Activated naive CD4-positive, alpha-beta T cell treated with Interleukin-2 at 50 U/mL for 16 hours (primary cell): ENCODE results near the gene CMA1.
"Not testable (repeated sequence)": the region's sequence is repeated elsewhere in the genome, so short reads cannot be mapped to it uniquely, and the experiment has no call there.

Experiments used
- DNase-seq: peaks from one replicate; pipeline ENCODE4 v3.0.0-alpha.2; 2020

CMA1 gene, protein sequence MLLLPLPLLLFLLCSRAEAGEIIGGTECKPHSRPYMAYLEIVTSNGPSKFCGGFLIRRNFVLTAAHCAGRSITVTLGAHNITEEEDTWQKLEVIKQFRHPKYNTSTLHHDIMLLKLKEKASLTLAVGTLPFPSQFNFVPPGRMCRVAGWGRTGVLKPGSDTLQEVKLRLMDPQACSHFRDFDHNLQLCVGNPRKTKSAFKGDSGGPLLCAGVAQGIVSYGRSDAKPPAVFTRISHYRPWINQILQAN

DNA sequence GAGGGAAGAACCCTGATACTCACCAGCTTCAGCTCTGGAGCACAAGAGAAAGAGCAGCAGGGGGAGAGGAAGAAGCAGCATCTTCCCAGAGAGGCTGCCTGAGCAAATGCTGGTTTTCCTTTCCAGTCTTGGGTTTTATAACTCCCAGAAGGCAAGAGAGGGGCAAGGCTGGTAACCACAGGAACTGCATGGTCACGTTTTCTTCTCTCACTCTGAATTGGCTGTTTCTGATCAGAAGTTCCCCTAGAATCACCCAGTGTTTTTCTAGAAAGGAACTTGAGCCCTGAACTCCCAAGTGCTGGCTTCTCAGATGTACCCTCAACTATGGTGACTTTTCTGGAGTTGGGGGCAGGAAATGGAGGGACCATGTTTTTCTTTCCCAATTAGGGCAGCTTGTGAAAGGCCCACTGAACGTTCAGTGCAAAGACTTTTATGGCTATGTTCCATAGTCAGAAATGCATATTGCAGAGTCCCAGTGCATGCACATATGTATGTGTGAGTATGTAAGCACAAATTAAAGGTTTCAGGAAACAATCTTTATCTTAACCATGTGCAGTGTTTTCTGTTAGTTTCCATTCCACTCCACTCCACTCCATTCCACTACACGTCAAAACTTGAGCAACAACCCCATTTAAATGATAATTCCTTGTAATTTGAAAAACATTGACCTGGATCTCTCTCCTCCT is at the start of gene CMA1:
TSS of gene CMA1 (minus strand) at position 111 of the 686 bp plus-strand sequence. CDS start at position 81, 30 bp downstream.
- no peak for DNase-seq

DNA sequence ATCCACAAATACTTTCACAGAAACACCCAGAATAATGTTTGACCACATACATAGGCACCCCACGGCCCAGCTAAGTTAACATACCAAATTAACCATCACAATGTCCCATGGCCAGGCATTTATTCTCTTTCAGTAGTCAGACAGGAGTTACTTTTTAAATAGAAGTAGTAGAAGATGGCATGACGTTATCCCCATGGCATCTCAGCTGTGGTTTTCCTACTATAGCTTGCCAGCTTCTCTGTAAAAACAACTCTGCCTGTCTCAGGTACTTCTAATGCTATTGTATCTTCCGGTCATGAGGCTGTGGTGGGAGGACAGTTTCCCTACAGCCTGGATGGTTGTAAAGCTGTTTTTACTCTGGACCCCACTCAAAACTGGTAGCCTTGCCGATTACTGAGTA is 48.7 kb upstream of the CMA1 start:
- no peak for DNase-seq

DNA sequence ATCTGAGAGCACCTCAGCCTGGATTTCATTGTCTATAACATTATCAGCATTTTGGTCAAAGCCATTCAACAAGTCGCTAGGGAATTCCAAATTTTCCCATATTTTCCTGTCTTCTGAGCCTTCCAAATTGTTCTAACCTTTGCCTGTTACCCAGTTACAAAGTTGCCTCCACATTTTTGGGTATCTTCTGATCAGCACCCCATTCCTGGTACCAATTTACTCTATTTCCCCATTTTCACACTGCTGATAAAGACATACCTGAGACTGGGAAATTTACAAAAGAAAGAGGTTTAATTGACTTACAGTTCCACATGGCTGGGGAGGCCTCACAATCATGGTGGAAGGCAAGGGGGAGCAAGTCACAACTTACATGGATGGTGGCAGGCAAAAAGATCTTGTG is 41.0 kb upstream of the CMA1 start:
- not testable (repeated sequence) for DNase-seq

DNA sequence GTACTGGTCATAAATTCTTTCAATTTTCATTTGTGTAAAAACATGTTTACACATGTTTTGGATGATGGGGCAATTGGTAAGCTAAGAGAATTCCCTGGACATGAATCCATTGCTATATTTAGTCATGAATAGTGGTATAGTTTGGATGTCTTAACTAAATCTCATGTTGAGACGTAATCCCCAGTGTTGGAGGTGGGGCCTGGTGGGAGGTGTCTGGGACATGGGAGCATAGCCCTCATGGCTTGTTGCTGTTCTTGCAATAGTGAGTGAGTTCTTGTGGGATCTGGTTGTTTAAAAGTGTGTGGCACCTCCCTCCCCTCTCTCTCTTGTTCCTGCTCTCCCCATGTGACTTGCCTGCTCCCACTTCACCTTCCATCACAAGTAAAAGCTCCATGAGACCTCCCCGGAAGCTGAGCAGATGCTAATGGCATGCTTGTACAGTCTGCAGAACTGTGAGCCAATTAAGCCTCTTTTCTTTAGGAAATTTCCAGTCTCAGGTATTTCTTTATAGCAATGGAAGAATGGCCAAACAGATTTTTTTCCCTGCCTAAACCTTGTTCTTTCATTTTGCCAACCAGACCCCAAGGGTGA is 34.4 kb upstream of the CMA1 start:
- DNase-seq = no peak

DNA sequence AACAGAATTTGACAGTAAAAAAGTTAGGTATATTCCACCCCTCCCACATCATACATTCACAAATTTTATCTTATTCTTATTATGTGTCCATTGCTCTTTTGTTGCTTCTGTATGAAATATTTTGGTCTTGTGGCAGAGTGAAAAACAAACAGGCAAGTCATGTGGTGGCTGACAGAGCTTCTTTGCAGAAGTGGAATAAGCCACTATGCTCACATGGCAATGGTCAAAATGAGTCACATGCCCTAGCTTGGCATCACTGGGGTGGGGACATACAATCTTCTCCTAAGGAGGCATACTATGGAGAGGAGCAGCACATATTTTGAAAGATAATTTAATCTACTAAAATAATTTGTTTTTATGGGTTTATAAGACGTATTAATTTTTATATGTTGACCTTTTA is 27.7 kb upstream of the CMA1 start:
- DNase-seq = no peak

DNA sequence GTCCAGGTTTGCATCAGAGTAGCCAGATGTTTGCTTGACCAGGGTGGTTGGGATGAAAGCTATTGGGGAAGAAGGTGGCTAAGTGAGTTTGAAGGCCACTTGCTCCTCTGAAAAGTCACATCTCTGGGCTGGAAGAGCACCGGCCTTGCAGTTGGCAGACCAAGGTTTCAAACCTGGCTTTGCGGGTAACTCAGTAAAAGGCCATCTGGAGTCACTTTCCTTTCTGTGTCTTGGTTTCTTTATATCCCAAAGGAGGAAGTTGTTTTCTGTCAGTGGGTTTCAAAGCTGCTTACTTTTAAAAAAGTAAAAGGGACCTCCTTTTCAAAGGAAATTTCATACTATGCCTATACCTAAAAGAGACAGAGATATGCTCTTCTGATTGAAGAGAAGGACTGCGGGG is 26.2 kb upstream of the CMA1 start:
- DNase-seq = no peak

DNA sequence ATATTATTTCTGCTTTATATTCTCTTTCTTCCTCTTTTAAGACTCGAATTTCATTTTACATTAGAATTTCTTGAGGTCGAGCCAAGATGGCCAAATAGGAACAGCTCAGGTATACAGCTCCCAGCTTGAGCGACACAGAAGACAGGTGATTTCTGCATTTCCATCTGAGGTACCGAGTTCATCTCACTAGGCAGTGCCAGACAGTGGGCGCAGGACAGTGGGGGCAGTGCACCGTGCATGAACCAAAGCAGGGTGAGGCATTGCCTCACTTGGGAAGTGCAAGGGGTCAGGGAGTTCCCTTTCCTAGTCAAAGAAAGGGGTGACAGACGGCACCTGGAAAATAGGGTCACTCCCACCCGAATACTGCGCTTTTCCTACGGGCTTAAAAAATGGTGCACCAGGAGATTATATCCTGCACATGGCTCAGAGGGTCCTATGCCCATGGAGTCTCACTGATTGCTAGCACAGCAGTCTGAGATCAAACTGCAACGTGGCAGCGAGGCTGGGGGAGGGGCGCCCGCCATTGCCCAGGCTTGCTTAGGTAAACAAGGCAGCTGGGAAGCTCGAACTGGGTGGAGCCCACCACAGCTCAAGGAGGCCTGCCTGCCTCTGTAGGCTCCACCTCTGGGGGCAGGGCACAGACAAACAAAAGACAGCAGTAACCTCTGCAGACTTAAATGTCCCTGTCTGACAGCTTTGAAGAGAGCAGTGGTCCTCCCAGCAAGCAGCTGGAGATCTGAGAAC is 18.0 kb upstream of the CMA1 start:
- not testable (repeated sequence) for DNase-seq

DNA sequence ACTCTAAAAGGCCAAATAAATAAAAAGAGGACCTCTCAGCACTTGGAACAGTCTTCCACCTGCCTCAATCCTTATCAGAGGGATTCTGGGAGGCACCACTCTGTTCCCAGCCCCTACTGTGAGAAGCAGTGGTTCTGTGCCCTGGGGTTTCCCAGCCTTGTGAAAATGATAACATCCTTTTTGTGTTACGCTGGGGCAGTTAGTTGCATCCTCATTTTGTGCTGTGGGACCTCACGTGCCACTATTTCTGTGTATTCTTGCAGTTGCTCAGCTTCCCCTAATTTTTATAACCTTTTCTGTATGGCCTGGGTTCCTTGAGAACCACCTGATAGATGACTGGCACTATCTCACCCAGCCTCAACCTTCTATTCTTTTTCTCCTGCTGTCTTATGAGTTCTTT is 10.8 kb upstream of the CMA1 start:
- no peak for DNase-seq

DNA sequence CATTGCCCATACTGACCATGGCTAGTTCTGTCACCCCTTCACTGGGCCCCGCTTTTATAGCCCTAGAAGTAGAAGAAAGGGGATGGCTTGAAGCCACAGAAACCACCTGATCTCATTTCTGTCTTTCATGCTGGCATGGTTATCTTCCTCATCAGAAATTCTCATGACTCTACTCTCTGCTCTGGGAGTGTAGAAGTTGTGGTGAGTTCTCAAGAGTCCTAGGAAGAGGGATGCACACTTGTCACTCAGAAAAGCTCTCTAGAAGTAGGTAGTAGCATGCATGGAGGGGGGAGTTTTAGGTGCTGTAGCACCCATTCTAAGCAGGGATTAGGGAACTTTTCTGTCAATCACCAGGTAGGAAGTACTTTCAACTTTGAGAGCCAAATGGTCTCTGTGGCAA is 6.1 kb upstream of the CMA1 start:
- DNase-seq = no peak

DNA sequence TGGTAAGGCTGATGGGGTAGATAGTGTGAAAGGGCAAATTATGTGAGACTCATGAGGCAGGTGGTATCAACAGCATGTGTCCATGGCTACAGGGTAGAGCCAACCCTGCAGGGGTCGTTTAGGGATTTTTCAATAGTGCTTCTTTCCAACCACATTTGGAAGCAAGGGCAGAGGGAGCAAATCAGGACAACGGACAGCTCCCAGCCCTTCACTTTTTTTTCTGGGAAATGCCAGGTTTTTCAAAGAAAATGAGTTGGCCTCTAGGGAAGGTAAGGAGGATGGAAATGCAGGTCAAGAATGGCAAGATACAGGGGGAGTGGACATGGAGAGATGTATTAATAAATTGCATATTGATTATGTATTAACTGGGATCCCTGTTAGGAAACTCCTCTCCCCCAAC is 4.9 kb upstream of the CMA1 start:
- no peak for DNase-seq

DNA sequence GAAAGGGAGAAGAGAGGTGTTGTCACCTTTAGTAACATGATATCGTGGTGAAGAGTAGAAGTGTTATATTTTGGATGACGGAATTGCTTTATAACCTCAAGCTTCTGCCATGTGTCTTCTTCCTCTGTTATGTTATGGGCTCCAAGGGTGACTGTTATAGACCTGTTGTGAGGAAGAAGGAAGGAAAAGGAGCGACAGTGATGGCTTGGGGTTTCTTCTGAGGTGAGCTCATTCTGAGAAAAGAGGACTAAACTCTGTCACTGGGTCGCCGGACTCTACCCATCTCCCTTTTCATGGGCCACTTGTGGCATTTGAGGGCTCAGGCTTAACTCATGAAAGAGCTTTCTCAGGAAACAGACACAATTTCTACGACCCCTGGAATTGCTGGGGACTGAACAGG is 1.6 kb downstream of the CMA1 start:
- DNase-seq = no peak

DNA sequence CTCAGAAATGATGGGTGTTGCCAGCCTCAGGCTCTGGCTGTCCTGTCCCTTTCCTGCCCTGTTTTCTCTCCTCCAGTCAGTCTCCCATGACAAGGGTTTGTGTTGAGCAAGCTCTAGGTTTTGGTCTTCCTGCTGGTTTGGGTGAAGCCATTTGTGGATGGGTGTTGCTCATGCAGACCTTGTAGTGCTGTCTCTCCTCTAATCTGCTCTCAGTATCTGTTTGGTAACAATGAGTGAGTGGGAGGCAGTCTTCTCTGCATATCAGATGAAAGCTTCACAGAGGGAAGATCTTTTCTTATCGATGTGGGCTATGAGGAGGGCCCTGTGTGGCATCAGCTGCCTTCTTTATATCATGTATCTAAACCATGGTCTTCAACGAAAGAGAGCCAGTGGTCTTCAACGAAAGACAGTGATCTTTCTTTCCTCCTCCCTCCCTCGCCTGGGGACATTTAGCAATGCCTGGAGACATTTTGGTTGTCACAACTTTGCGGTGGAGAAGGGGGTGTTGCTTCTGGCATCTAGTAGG is 3.6 kb downstream of the CMA1 start:
- no peak for DNase-seq

DNA sequence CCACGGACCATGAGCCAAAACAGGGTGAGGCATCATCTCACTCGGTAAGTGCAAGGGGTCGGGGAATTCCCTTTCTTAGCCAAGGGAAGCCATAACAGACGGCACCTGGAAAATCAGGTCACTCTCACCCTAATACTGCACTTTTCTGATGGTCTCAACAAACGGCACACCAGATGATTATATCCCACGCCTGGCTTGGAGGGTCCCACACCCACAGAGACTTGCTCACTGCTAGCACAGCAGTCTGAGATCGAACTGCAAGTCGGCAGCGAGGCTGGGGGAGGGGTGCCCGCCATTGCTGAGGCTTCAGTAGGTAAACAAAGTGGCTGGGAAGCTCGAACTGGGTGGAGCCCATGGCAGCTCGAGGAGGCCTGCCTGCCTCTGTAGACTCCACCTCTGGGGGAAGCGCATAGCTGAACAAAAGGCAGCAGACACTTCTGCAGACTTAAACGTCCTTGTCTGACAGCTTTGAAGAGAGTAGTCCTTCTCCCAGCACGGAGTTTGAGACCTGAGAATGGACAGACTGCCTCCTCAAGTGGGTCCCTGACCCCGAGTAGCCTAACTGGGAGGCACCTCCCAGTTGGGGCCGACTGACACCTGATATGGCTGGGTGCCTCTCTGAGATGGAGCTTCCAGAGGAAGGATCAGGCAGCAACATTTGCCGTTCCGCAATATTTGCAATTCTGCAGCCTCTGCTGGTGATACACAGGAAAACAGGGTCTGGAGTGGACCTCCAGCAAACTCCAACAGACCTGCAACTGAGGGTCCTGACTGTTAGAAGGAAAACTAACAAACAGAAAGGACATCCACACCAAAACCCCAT is 16.3 kb downstream of the CMA1 start:
- not testable (repeated sequence) for DNase-seq

DNA sequence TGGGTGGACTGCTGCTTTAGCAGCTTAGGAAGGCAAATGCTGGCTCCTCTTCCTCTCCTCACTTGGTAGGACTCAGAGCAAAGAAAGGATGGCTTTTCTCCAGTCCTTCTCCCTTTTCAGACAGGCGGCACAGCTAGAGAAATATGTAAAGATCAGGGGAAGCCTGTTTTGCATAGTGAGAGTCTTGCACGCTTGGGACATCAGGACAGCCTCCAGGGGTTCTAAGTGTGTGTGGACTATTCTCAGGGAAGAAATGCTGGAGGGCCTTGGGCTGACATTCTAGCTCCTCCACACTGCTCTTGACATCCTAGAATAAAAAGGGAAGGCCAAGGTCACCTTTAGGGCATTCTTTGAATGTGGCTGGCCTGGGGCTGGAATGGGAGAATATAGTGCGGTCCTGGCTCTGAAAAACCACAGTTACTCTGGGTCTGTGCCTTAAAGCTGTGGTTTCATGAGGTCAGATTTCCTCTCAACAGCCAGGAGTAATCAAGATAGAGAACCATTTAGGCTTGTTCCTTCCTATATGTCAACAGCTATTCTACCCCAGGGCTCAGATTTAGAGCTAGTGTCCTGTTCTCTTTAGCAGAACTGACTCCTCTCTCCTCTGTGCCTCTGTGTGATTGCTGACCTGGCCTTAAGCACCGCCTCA is 24.3 kb downstream of the CMA1 start:
- DNase-seq = no peak

DNA sequence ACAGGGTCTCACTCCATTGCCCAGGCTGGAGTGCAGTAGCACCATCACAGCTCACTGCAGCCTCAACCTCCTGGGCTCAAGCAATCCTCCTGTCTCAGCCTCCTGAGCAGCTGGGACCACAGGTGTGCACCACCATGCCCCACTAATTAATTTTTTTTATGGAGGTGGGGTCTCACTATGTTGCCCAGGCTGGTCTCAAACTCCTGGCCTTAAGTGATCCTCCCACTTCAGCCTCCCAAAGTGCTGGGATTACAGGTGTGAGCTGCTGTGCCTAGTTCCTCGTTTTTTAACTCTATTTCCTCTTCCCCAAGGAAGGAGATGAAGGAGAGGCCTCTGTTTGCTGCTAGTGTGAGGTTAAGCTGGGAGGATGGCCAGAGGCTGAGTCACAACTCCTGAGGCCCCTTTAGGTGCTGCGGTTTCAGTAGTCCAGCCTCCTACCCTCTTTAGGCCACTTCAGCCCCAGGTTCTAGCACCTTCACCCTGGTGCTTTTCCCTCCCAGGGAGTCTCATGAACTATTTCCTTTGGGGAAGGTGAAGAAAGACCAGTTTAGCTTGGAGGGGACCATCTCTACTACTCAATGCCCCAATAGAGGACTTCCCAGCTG is 25.3 kb downstream of the CMA1 start:
- not testable (repeated sequence) for DNase-seq

DNA sequence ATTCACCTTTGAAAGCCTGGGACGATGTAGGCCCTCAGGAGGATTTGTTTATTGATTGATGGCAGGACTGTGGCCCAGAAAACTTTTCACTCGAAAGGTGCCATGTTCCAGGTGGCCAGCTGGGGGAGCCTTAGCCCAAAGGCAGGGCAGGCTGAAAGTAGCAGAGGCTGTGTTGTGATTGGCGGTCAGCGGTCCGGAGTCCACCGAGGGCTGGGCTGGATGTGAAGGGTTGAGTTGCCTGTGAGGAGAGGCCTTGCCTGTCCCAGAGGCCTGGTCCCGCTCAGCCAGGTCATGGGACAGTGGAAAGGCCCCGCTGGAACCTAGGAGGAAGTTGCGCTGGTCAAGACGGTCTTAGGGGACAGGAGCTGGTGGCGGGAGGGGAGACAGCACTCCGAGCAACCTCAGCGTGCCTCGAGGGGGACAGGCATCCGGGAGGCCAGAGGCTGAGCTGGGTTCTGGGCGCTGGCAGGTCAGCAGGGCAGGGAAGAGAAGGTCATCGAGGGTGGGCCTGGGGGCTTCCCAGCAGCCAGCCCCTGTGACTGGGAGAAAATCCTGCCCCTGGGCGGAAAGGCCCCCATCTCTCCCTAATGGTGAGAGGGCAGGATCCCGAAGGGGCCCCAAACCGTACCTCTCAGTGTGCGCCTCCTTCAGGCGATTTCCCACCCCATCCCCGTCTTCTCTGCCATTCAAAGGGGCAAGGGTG is 26.3 kb downstream of the CMA1 start:
- DNase-seq = peak; percentile 51

DNA sequence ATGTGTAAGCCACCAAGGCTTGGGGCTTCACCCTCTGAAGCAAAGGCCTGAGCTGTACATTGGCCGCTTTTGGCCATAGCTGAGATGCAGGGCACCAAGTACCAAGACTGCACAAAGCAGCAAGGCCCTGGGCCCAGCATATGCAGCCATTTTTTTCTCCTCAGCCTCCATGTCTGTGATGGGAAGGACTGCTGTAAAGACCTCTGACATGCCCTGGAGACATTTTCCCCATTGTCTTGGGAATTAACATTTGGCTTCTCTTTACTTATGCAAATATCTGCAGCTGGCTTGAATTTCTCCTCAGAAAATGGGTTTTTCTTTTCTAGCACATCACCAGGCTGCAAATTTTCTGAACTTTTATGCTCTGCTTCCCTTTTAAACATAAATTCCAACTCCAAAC is 28.1 kb downstream of the CMA1 start:
- not testable (repeated sequence) for DNase-seq

DNA sequence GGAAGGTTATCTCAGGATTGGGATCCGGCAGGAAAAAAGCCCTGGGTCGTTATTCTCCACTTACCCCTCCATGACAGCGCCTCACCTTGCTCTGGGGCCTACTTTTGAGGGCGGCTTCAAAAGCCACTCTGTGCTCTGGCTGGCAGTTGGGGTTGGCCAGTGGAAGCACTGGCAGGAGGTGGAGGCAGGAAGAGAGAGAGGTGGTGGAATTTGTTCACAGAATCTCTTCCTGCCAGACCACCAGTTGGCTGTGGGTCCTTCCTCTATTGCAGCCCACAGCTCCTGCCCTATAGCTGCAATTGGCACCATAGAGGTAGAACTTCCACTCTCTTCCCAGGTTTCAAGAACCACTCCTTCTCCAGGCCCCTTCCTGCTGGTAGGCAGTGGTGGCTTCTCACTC is 32.8 kb downstream of the CMA1 start:
- no peak for DNase-seq

DNA sequence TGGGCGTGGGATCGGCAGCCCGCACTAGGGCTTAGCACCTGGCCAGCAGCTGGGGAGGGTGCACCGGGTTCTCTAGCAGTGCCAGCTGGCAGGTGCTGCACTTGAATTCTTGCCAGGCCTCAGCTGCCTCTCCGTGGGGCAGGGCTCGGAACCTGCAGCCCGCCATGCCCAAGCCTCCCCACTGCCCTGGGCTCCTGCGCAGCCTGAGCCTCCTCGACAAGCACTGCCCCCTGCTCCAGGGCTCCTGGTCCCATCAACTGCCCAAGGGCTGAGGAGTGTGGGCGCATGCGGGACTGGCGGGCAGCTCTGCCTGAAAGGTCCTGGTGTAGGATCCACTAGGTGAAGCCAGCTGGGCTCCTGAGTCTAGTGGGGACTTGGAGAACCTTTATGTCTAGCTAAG is 34.9 kb downstream of the CMA1 start:
- no peak for DNase-seq

DNA sequence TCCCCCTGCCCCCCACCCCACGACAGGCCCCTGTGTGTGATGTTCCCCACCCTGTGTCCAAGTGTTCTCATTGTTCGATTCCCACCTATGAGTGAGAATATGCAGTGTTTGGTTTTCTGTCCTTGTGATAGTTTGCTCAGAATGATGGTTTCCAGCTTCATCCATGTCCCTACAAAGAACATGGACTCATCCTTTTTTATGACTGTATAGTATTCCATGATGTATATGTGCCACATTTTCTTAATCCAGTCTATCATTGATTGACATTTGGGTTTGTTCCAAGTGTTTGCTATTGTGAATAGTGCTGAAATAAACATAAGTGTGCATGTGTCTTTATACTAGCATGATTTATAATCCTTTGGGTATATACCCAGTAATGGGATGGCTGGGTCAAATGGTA is 37.6 kb downstream of the CMA1 start:
- not testable (repeated sequence) for DNase-seq

DNA sequence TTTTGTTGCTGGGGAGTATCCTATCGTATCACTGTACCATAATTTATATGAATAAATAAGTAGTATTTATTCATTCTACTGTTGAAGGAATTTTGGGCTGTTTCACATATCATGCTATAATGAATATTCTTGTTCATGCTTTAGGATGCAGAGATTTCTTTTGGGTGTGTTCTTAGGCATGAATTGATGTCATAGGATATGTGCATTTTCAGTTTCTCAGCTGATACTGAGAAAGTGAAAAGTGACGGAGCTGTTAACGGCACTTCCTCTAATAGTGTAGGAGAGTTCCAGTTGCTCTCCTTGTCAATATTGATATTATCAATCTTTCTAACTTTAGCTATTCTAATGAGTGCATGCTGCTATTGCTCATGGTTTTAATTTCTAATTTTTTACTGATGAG is 42.3 kb downstream of the CMA1 start:
- DNase-seq = no peak
